Endodermal cell (in vitro differentiated cells): Measurements from ENCODE around the gene DNAJC6. TPM values are rescaled to one million over a fixed set of nuclear protein-coding genes. Genes with fewer than 3 reads are reported as not detected.
"Not testable (repeated sequence)": the region's sequence is repeated elsewhere in the genome, so short reads cannot be mapped to it uniquely, and the experiment has no call there.

Experiments used
- DNase-seq: peaks from one replicate; pipeline ENCODE4 v3.0.0-alpha.2; 2017
- H3K27ac ChIP-seq: 2 replicates; pipeline ENCODE4 v1.5.1; 2013; ENCODE audit warnings: mild to moderate bottlenecking, low read depth, low read length, moderate library complexity
- H3K27me3 ChIP-seq: 2 replicates; pipeline ENCODE4 v1.6.1; 2013; ENCODE audit warnings: mild to moderate bottlenecking, low read length, moderate library complexity; ENCODE audit not compliant: insufficient read depth, control insufficient read depth, poor library complexity, severe bottlenecking
- H3K36me3 ChIP-seq: 2 replicates; pipeline ENCODE4 v1.7.0; 2013; ENCODE audit warnings: mild to moderate bottlenecking, low read length, moderate library complexity; ENCODE audit not compliant: control insufficient read depth, insufficient read depth
- H3K4me1 ChIP-seq: one replicate; pipeline ENCODE4 v1.7.0; 2013; ENCODE audit warnings: low read length; ENCODE audit not compliant: control insufficient read depth, insufficient read depth
- H3K4me3 ChIP-seq: 2 replicates; pipeline ENCODE4 v1.5.1; 2013; ENCODE audit warnings: mild to moderate bottlenecking, low read length, moderate library complexity
- H3K9ac ChIP-seq: 2 replicates; pipeline ENCODE4 v1.6.1; 2013; ENCODE audit warnings: mild to moderate bottlenecking, low read length, moderate library complexity; ENCODE audit not compliant: poor library complexity, severe bottlenecking; ENCODE audit errors: extremely low read depth
- H3K9me3 ChIP-seq: 2 replicates; pipeline ENCODE4 v1.6.1; 2013; ENCODE audit warnings: mild to moderate bottlenecking, low read length, moderate library complexity; ENCODE audit not compliant: control insufficient read depth
- H3K27ac Mint-ChIP-seq: 2 replicates; pipeline ENCODE4 v1.8.0; 2020; ENCODE audit warnings: mixed read lengths
- H3K27me3 Mint-ChIP-seq: 2 replicates; pipeline ENCODE4 v1.8.0; 2021; ENCODE audit warnings: mild to moderate bottlenecking, mixed read lengths; ENCODE audit not compliant: insufficient read depth
- H3K36me3 Mint-ChIP-seq: 2 replicates; pipeline ENCODE4 v1.8.0; 2020; ENCODE audit warnings: low read depth, mixed read lengths
- H3K4me1 Mint-ChIP-seq: 2 replicates; pipeline ENCODE4 v1.8.0; 2020; ENCODE audit warnings: mixed read lengths
- H3K4me3 Mint-ChIP-seq: 2 replicates; pipeline ENCODE4 v1.8.0; 2020; ENCODE audit warnings: mild to moderate bottlenecking, moderate library complexity, mixed read lengths
- H3K9me3 Mint-ChIP-seq: 2 replicates; pipeline ENCODE4 v1.8.0; 2020; ENCODE audit warnings: mild to moderate bottlenecking, mixed read lengths
- CTCF ChIP-seq: fragments of 200-600 bp; sonication (generic); conservative IDR thresholded peaks from 2 replicates; pipeline ENCODE4 v1.5.0; 2021; ENCODE audit warnings: antibody characterized with exemption, mild to moderate bottlenecking
- WGBS, 2 experiments: methylation state at CpG; one replicate each; pipeline versions ENCODE4 v1.1.5 to v1.1.7; 2013; ENCODE audit warnings: missing lambda C conversion rate in 2 of 2, mixed read lengths in 1 of 2; ENCODE audit not compliant: insufficient coverage in 1 of 2, insufficient read length in 1 of 2; 5-methylcytosine and 5-hydroxymethylcytosine counted together
- total RNA-seq, 2 donors: library from RNA; stranded (reverse); fragmentation: NEBNext Ultra II Directional in 1 of 2; extraction: Animal tissue kit (Norgen Biotek cat#: 25700) in 1 of 2; gene quantifications; 2 replicates in 1 of 2; 3 replicates in 1 of 2; pipeline ENCODE4 v1.2.1, GENCODE V29; 2021

Gene DNAJC6
- total RNA-seq, 2 donors from 2014 or later = 17.4 to 33.9 TPM

- no peaks in the 10 kb centered on the region for H3K27me3 Mint-ChIP-seq
- H3K9ac ChIP-seq = no peak overlapping the region
- no peak overlapping the region for H3K27ac Mint-ChIP-seq
- peaks cover 4% of the 10 kb centered on the region for H3K36me3 ChIP-seq
- DNase-seq = no peak
- TF ChIP-seq CTCF = no peak
- H3K9me3 Mint-ChIP-seq = peaks cover 24% of the 10 kb centered on the region
- 96% methylated on average over 1 of the region's 1 CpG; no CpG with 5 or more reads in 1 of the 2 experiments for WGBS, 2 experiments
- H3K4me3 ChIP-seq = no peak overlapping the region
- H3K9me3 ChIP-seq = peaks cover 19% of the 10 kb centered on the region
- H3K4me1 Mint-ChIP-seq = peaks cover 23% of the 10 kb centered on the region
- peaks cover 16% of the 10 kb centered on the region for H3K36me3 Mint-ChIP-seq
- no peaks in the 10 kb centered on the region for H3K27me3 ChIP-seq
- H3K4me3 Mint-ChIP-seq = no peak overlapping the region
- H3K27ac ChIP-seq = no peak overlapping the region
- H3K4me1 ChIP-seq = no peaks in the 10 kb centered on the region
These were observed 136.5 kb downstream of the DNAJC6 start for GRCh38 chr1:65445837-65446236.

DNA sequence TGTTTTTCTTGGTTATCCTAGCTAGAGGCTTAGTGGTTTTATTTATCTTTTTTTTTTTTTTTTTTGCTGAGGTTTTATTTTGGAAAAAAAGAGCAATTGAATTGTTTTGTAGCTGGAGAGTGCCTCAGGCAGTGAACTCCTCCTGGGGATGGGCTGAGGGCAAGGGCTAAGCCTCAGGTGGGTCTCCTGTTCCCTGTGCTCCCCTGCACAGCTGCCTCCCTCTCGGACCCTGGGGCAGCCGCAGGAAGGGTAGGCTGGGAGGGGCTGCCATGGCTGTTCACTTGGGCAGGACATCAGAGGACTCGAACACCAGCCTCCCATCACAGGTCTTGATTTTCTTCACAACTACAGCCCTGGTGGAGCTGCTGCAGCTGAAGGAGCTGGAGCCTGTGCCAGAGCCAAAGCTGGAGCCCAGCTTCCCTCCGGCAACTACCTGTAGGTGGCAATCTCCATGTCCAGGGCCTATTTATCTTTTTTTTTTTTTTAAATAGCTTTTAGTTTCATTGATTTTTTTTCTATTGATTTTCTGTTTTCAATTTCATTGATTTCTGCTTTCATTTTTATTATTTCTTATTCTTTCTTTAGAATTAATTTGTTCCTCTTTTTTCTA, 140.0 kb downstream of the DNAJC6 start:
- H3K27me3 Mint-ChIP-seq = no peaks in the 10 kb centered on the region
- DNase-seq = peak; percentile 70

GRCh38 chr1:65455678-65456077, 146.3 kb downstream of the DNAJC6 start:
- not testable (repeated sequence) for H3K27ac Mint-ChIP-seq, H3K36me3 ChIP-seq, H3K27ac ChIP-seq, DNase-seq, H3K9ac ChIP-seq, H3K36me3 Mint-ChIP-seq, H3K27me3 ChIP-seq, H3K4me1 ChIP-seq, H3K27me3 Mint-ChIP-seq, H3K4me3 ChIP-seq, H3K9me3 ChIP-seq, H3K4me3 Mint-ChIP-seq
- H3K4me1 Mint-ChIP-seq = peaks cover 10% of the 10 kb centered on the region
- H3K9me3 Mint-ChIP-seq = peaks cover 25% of the 10 kb centered on the region
- WGBS, 2 experiments = 83% methylated on average over 9 of the region's 10 CpGs; no CpG with 5 or more reads in 1 of the 2 experiments

More for the DNA sequence above, 140.0 kb downstream of the DNAJC6 start:
- peaks cover 10% of the 10 kb centered on the region for H3K4me1 Mint-ChIP-seq
- H3K27ac Mint-ChIP-seq = no peak overlapping the region
- peak; percentile 68 for TF ChIP-seq CTCF
- H3K27ac ChIP-seq = no peak overlapping the region
- H3K9me3 ChIP-seq = no peaks in the 10 kb centered on the region
- H3K36me3 ChIP-seq = no peaks in the 10 kb centered on the region
- peaks cover 9% of the 10 kb centered on the region for H3K9me3 Mint-ChIP-seq
- no peak overlapping the region for H3K9ac ChIP-seq
- no peaks in the 10 kb centered on the region for H3K27me3 ChIP-seq
- no peak overlapping the region for H3K4me3 ChIP-seq
- no peak overlapping the region for H3K4me3 Mint-ChIP-seq
- WGBS, 2 experiments = 95% methylated on average over 4 of the region's 4 CpGs; no CpG with 5 or more reads in 1 of the 2 experiments
- H3K36me3 Mint-ChIP-seq = peaks cover 1% of the 10 kb centered on the region
- no peaks in the 10 kb centered on the region for H3K4me1 ChIP-seq

DNA sequence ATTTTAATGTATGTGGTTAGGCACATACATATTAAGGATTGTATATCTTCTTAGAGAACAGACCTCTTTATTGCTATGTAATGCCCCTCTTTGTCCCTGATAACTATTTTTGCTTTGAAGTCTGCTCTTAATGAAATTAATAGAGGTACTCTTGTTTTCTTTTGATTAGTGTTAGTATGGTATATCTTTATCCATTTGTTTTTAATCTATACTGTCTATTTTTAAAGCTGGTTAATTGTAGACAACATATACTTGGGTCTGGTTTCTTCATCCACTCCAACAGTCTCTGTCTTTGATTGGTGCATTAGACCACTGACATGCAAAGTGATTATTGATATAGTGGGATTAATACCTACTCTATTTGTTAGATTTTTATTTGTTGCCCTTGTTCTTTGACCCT, 147.1 kb downstream of the DNAJC6 start:
- no peak overlapping the region for H3K9ac ChIP-seq
- H3K4me3 ChIP-seq = no peak overlapping the region
- peaks cover 8% of the 10 kb centered on the region for H3K9me3 ChIP-seq
- no peak overlapping the region for H3K27ac ChIP-seq
- peaks cover 6% of the 10 kb centered on the region for H3K4me1 ChIP-seq
- no peak for DNase-seq
- no peak overlapping the region for H3K4me3 Mint-ChIP-seq
- no peaks in the 10 kb centered on the region for H3K27me3 Mint-ChIP-seq
- no peak overlapping the region for H3K27ac Mint-ChIP-seq
- H3K4me1 Mint-ChIP-seq = peaks cover 10% of the 10 kb centered on the region
- TF ChIP-seq CTCF = no peak
- H3K9me3 Mint-ChIP-seq = peaks cover 25% of the 10 kb centered on the region
- H3K36me3 Mint-ChIP-seq = peaks cover 11% of the 10 kb centered on the region
- no peaks in the 10 kb centered on the region for H3K27me3 ChIP-seq
- H3K36me3 ChIP-seq = no peaks in the 10 kb centered on the region
